WI38 (cell line): ENCODE results near the gene LBR.

ENCODE experiments used
- H3K4me3 ChIP-seq: 2 replicates; pipeline ENCODE4 v1.5.1; 2011; ENCODE audit warnings: low read depth, mild to moderate bottlenecking, control low read depth, low read length
- CTCF ChIP-seq: IDR thresholded peaks from 2 replicates; pipeline ENCODE4 v1.5.1; 2012; ENCODE audit warnings: low read depth, mild to moderate bottlenecking, control low read depth, low read length

The LBR gene

GRCh38 chr1:225460737-225461532 is 33.1 kb upstream of the LBR start:
- no peak overlapping the region for H3K4me3 ChIP-seq
- TF ChIP-seq CTCF, result no peak

- no peak for TF ChIP-seq CTCF
- no peak overlapping the region for H3K4me3 ChIP-seq
Measured at GRCh38 chr1:225460021-225460736, 32.3 kb upstream of the LBR start.

GRCh38 chr1:225458222-225458631 is 30.4 kb upstream of the LBR start:
- no peak overlapping the region for H3K4me3 ChIP-seq
- no peak for TF ChIP-seq CTCF

- no peak overlapping the region for H3K4me3 ChIP-seq
- TF ChIP-seq CTCF, result no peak
Measured at GRCh38 chr1:225454733-225455132, 26.9 kb upstream of the LBR start.

GRCh38 chr1:225453797-225454648 is 26.2 kb upstream of the LBR start:
- no peak for TF ChIP-seq CTCF
- no peak overlapping the region for H3K4me3 ChIP-seq

GRCh38 chr1:225451840-225452515 is 24.1 kb upstream of the LBR start:
- TF ChIP-seq CTCF, result no peak
- no peak overlapping the region for H3K4me3 ChIP-seq
